GM12878 (cell line): Measurements from ENCODE around the gene TSHZ3. TPM values are rescaled to one million over a fixed set of nuclear protein-coding genes. Genes with fewer than 3 reads are reported as not detected.

ENCODE experiments used
- ATAC-seq: fragments of 200-7000 bp; cut with Tn5 transposase; 3 replicates; pipeline ENCODE4 v1.9.1; 2020; ENCODE audit warnings: mild to moderate bottlenecking, moderate library complexity
- BruUV-seq: library from RNA; stranded (reverse); fragments of 400-500 nt; replicated peaks from 2 replicates; lab custom pipeline; 2021; lab: Mats Ljungman, UMichigan
- CTCF ChIA-PET: fragments of 300-600 bp; sonication (Branson Sonifier 250); formaldehyde crosslinking; extraction: SDS; loops from one replicate; lab custom pipeline; 2021; ENCODE audit warnings: inconsistent platforms; lab: Yijun Ruan, JAX
- POLR2A ChIA-PET: fragments of 350-600 bp; formaldehyde crosslinking; extraction: SDS; loops from one replicate; lab custom pipeline; 2021; ENCODE audit warnings: inconsistent platforms; lab: Charles Lee
- RAD21 ChIA-PET: fragments of 300-600 bp; sonication (Branson Sonifier 250); formaldehyde crosslinking; loops from one replicate; lab custom pipeline; 2023; ENCODE audit warnings: antibody characterized with exemption; ENCODE audit not compliant: unreplicated experiment; lab: Charles Lee
- SMC1A ChIA-PET: fragments of 300-600 bp; sonication (Branson Sonifier 250); formaldehyde crosslinking; loops from one replicate; lab custom pipeline; 2023; ENCODE audit not compliant: unreplicated experiment, uncharacterized antibody; lab: Charles Lee
- DNase-seq: peaks from one replicate; pipeline ENCODE4 v3.0.0-alpha.2; 2011; ENCODE audit warnings: low read depth, low spot score
- FAIRE-seq: peaks from 3 replicates; lab custom pipeline; 2011; peaks lifted over from hg19 to GRCh38; lab: Jason Lieb, UNC
- H2AFZ ChIP-seq: 2 replicates; pipeline ENCODE4 v1.6.0; 2011; ENCODE audit warnings: low read depth, low read length, control low read depth; ENCODE audit not compliant: control insufficient read depth
- H3K27ac ChIP-seq: 2 replicates; pipeline ENCODE4 v1.5.1; 2011; ENCODE audit warnings: control low read depth; ENCODE audit not compliant: control insufficient read depth, insufficient read depth
- H3K27me3 ChIP-seq, 2 experiments: replicated peaks in 1 of 2; 2 replicates each; pipeline versions ENCODE4 v1.6.0 to v1.6.1; 2011; ENCODE audit warnings: low read length in 1 of 2; ENCODE audit not compliant: control insufficient read depth in 2 of 2, insufficient read depth in 2 of 2
- H3K36me3 ChIP-seq, 2 experiments: 2 replicates each; pipeline ENCODE4 v1.5.1; 2011; ENCODE audit warnings: low read length in 1 of 2; ENCODE audit not compliant: control insufficient read depth in 2 of 2, insufficient read depth in 2 of 2
- H3K4me1 ChIP-seq: 2 replicates; pipeline ENCODE4 v1.6.1; 2011; ENCODE audit warnings: mild to moderate bottlenecking, low read length, moderate library complexity, mixed read lengths; ENCODE audit not compliant: control insufficient read depth, insufficient read depth
- H3K4me2 ChIP-seq: 2 replicates; pipeline ENCODE4 v1.6.0; 2011; ENCODE audit warnings: control low read depth; ENCODE audit not compliant: control insufficient read depth, insufficient read depth
- H3K4me3 ChIP-seq: fragments of 200-600 bp; sonication (generic); 2 replicates; pipeline ENCODE4 v1.5.1; 2016
- H3K79me2 ChIP-seq: 2 replicates; pipeline ENCODE4 v1.6.0; 2011; ENCODE audit warnings: low read length; ENCODE audit not compliant: control insufficient read depth, insufficient read depth
- H3K9ac ChIP-seq: 2 replicates; pipeline ENCODE4 v1.8.0; 2011; ENCODE audit warnings: low read length, control low read depth, mixed read lengths; ENCODE audit not compliant: control insufficient read depth, insufficient read depth
- H3K9me3 ChIP-seq: replicated peaks from 3 replicates; pipeline ENCODE4 v1.5.1; 2011; ENCODE audit warnings: mild to moderate bottlenecking, low read length; ENCODE audit not compliant: control insufficient read depth, insufficient read depth
- H4K20me1 ChIP-seq: 2 replicates; pipeline ENCODE4 v1.6.0; 2011; ENCODE audit not compliant: control insufficient read depth, insufficient read depth
- CHD2 ChIP-seq: IDR thresholded peaks from 2 replicates; pipeline ENCODE4 v1.6.1; 2011; ENCODE audit warnings: low read depth, low read length, improper control_type of control experiment, borderline replicate concordance
- KAT2A ChIP-seq: conservative IDR thresholded peaks from 2 replicates; pipeline ENCODE4 v1.6.1; 2011; ENCODE audit warnings: low read depth, low read length; ENCODE audit not compliant: control insufficient read depth
- MLLT1 ChIP-seq: fragments of 450-650 bp; IDR thresholded peaks from 2 replicates; pipeline ENCODE4 v1.6.1; 2016; ENCODE audit warnings: mild to moderate bottlenecking
- PAX5 ChIP-seq: IDR thresholded peaks from 2 replicates; pipeline ENCODE4 v1.6.1; 2011; ENCODE audit warnings: low read depth, low read length, borderline replicate concordance
- PRDM15 ChIP-seq: fragments of 450-650 bp; formaldehyde crosslinking; IDR thresholded peaks from 2 replicates; pipeline ENCODE4 v1.4.0; 2020; ENCODE audit warnings: mild to moderate bottlenecking, moderate library complexity
- USF2 ChIP-seq: IDR thresholded peaks from 2 replicates; pipeline ENCODE4 v1.6.1; 2011; ENCODE audit warnings: low read depth, low read length, improper control_type of control experiment, borderline replicate concordance
- WGBS: methylation state at CpG from one replicate; pipeline ENCODE4 v1.1.6; 2016; ENCODE audit warnings: low lambda C conversion rate; ENCODE audit not compliant: insufficient replicate concordance, insufficient coverage; ENCODE audit errors: missing lambda C conversion rate; 5-methylcytosine and 5-hydroxymethylcytosine counted together
- in situ Hi-C: fragments of 300-500 bp; cut with MboI; formaldehyde crosslinking; loops from 9 replicates; pipeline ENCODE4 v1.14.3; 2018; ENCODE audit warnings: mixed read lengths
- intact Hi-C: fragments of 100-400 bp; cut with micrococcal nuclease; formaldehyde crosslinking; loops from one replicate; pipeline ENCODE4 v1.14.2; 2022; ENCODE audit not compliant: unreplicated experiment
- polyA plus RNA-seq, 11 experiments: library from polyadenylated mRNA; depleted of rRNA in 4 of 11; unstranded in 6 of 11; stranded (reverse) in 5 of 11; fragments of >200 nt; fragmentation: Nextera tagmentation in 4 of 11; fragmentation: Illumina TruSeq in 1 of 11; extraction: Ambion mirVana in 4 of 11; extraction: Trizol in 1 of 11; gene quantifications; 1 replicate in 1 of 11; 2 replicates in 10 of 11; pipeline versions ENCODE4 v1.2.1 to v1.2.3, GENCODE V29; 2011 to 2016; ENCODE audit warnings: inconsistent platforms in 2 of 11, missing spikeins in 2 of 11, low read depth in 1 of 11
- total RNA-seq, 4 experiments: library from RNA; depleted of rRNA in 3 of 4; stranded (reverse); fragments of >200 nt in 3 of 4; fragmentation: Illumina TruSeq in 1 of 4; extraction: Trizol in 1 of 4; gene quantifications; 2 replicates each; pipeline versions ENCODE4 v1.2.1 to v1.2.3, GENCODE V29; 2013 to 2021

TSHZ3 gene
- total and polyA plus RNA-seq, 10 of the 15 experiments (the other 5 are each of a cell fraction or from before 2014, with no cell fraction given), result 0.23 TPM; not detected in 9

- no peaks in the 10 kb centered on the region; the same call in 2 of the 3 replicates for H3K9me3 ChIP-seq
- no peaks in the 10 kb centered on the region for H3K36me3 ChIP-seq
- RAD21 ChIA-PET, result no interaction called here
- no peak overlapping the region for H3K4me3 ChIP-seq
- CTCF ChIA-PET, result no interaction called here
- TF ChIP-seq CHD2 (no peak), USF2 (no peak), PAX5 (no peak), MLLT1 (no peak), KAT2A (no peak), PRDM15 (CRISPR knock-in tag) (no peak)
- in situ Hi-C loops, result no loop called here
- no peak for ATAC-seq
- H3K4me2 ChIP-seq, result no peak overlapping the region
- no peaks in the 10 kb centered on the region for H3K4me1 ChIP-seq
- SMC1A ChIA-PET, result no interaction called here
- H3K27me3 ChIP-seq, result no peaks in the 10 kb centered on the region
- no peak overlapping the region for H3K27ac ChIP-seq
- H2AFZ ChIP-seq, result no peak overlapping the region
- H4K20me1 ChIP-seq, result no peaks in the 10 kb centered on the region
- POLR2A ChIA-PET, result no interaction called here
- no peak for DNase-seq
- no peak overlapping the region for H3K9ac ChIP-seq
- WGBS, result 83% methylated on average over 4 of the region's 4 CpGs
- intact Hi-C loops, result no loop called here
- FAIRE-seq, result no peak
- no TSS peak for BruUV-seq
- no peaks in the 10 kb centered on the region for H3K79me2 ChIP-seq
Observed at GRCh38 chr19:31254611-31255010, 94.6 kb downstream of the TSHZ3 start.
